Activated CD8-positive, alpha-beta memory T cell treated with anti-CD3 and anti-CD28 coated beads for 48 hours (primary cell): Measurements from ENCODE around the gene DEFB124.
A peak's percentile ranks its signal among the peaks of the same experiment; 100 is the strongest.
"Not testable (repeated sequence)": the region's sequence is repeated elsewhere in the genome, so short reads cannot be mapped to it uniquely, and the experiment has no call there.

Experiments
- DNase-seq, 3 experiments: peaks; one replicate each; pipeline ENCODE4 v3.0.0-alpha.2; 2020; ENCODE audit warnings: low read depth in 2 of 3, low spot score in 2 of 3

DEFB124 gene

DNA sequence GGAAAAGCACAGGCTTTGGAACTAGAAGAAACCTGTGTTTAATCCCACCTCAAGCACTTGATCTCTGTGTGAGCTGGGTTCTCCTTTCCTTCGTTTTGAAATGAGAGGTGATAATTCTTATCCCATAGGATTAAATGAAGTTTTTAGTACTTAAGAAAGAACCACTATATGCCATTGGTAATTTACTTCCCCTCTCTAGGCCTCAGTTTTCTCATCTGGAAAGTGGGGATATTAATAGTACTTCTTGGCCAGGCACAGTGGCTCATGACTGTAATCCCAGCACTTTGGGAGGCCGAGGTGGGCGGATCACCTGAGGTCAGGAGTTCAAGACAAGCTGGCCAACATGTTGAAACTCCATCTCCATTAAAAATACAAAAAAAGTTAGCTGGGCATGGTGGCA, 14.2 kb upstream of the DEFB124 start:
- DNase-seq, result no peak

DNA sequence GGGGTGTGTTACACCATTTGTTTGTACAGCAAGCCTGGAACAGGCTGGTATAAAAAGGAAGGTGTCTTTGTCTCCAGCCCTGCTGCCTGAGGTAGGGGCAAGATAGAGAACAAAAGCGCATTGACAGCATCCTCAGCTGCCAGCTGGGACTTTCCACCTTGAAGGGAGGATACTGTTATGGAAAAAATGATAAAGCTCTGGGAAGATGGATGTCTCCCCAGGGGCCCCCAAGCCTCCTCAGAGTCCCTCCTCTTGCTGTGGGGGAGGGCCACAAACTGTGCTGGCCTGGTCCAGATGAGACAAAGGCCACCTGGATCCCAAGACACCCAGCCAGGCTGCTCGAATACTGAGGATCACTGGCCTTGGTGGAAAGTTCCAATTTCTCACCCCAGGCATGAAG, 13.2 kb upstream of the DEFB124 start:
- DNase-seq, result no peak

DNA sequence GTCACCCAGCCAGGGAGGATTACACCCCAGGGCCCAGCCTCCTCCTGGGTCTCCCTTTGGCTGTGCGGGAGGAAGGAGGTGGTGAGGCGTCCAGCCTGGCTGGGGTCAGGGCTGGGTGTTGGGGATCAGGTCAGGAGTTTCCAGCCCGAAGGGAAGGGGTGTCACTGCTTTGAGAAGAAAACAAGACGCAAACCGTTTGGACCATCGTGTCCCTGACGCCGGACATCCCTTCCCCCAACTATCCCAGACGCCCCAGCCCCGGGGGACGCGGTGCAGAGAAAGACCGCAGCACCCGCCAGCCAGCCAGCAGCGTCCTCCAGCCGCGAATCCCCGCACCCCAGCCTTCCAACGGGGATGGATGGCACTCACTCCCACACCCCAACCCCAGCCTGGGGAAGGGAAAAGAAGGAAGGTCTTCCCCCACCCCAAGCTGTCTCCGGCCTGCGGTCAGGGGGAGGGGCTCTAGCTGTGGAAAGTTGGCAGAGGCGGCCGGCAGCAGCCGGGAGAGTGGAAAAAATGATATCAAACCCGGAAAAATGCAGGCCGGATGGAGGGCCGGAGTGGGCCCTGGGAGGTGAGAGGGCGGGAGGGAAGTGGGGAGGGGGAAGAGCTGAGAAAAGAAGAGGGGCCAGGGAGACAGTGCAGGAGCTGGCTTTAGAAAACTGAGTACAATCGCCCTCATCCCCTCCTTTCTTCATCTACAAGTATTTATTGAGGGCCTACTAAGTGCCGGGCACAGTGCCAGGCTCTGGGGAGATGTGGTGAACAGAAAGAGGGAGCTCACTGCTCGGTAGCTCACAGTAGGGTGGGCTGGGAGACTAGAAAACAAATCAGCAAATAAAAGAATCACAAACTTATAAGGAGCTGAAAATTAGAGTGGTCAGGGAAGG, 10.8 kb upstream of the DEFB124 start:
- DNase-seq, result no peak

DNA sequence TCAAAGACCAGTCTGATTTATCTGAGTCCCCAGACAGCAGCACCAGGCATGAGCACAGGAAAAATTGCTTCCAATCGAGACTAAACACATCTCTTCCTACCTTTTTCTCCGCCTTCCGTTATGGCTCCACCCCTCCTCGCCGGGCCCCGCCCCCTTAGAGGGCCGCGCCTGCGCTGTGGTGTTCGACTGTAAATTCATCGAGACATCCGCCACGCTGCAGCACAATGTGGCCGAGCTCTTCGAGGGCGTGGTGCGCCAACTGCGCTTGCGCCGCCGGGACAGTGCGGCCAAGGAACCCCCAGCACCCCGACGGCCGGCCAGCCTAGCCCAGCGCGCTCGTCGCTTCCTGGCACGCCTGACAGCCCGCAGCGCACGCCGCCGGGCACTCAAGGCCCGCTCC, 9.1 kb upstream of the DEFB124 start:
- no peak for DNase-seq

DNA sequence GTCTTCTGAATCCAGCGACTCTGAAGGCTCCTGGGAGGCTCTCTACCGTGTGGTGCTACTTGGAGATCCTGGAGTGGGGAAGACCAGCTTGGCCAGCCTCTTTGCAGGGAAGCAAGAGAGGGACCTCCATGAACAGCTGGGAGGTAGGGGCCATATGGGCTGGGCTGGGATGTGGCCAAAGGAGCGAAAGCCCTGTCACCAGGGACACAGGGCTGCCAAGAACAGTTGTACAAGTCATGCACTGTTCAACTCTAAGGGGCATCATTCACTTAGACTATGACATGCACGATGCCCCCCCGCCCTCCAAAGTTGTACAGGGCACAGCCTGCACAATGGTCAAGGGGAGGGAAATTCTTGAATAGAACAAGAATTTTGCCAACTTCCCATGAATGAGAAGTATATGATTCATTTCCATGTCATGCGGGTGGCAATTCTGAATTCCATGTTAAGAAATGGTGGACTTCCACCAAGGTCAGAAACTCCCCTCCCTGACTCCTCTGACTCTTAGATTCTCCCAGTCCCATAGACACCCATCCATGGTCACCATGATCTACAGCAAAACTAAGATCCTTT, 1.8 kb upstream of the DEFB124 start:
- no peak for DNase-seq

DNA sequence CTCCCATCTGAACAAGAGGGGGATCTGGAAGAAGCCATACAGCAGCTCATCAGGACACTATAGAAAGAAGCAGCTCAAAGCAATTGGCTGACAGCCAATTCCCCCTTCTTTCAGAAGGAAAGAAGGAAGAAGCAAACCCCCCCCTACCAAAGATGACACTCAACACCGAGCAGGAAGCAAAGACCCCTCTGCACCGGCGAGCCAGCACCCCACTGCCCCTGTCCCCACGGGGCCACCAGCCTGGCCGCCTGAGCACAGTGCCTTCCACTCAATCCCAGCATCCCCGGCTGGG, 1.3 kb upstream of the DEFB124 start:
- DNase-seq, result no peak

DNA sequence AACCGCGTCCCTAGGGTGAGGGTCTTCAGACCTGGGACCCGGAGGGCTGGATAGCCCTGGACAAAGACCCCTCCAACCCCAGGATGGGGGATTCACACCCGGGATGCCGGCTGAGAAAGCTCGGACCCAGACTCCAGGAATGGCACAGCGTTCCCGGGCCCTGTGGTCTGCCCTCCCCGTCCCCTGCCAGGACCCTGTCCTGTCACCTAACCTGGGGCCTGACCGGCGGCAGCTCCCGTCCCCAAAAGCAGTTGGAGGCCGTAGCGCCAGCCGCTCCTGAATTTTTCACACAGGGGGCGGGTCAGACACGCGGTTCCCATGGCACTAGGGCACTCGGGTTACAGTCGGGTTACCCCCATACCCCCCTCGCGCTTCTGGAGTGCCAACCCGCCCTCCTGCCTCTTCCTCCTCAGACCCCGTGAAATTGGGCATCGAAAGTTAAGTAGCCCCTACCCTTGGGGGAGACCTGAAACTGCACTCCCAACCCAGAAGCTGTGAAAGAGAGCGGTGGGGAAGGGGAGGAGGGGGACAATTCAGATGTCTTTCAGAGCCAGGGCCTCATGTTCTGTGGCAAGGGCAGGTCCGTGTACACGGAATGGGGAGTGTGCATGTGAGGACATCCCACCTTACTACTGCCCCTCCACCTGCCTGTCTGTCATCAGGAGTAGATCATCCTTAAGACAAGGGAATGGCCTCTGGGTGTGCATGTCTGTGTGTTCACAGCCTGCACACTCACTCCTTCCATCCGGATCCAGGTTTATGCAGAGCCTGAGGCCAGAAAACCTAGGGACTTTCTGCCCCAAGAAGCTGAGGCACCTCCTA, 756 bp upstream of the DEFB124 start:
- no peak for DNase-seq

DNA sequence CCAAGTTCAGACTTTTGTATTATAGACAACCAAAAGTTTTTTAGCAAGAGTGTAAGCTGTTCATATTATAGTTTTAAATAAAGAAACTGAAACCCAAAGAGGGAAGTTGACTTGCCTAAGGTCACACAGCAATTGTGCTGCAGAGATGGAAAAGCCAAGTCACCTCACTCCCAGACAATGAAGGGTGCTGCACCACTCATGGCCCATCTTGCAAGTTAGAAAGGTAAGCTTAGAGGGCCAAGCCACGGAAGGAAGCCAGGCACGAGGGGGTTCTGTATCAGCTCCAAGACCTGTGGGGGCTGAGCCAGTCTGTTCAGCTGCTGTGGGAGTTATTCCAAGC, 860 bp downstream of the DEFB124 start:
- DNase-seq, result no peak

DNA sequence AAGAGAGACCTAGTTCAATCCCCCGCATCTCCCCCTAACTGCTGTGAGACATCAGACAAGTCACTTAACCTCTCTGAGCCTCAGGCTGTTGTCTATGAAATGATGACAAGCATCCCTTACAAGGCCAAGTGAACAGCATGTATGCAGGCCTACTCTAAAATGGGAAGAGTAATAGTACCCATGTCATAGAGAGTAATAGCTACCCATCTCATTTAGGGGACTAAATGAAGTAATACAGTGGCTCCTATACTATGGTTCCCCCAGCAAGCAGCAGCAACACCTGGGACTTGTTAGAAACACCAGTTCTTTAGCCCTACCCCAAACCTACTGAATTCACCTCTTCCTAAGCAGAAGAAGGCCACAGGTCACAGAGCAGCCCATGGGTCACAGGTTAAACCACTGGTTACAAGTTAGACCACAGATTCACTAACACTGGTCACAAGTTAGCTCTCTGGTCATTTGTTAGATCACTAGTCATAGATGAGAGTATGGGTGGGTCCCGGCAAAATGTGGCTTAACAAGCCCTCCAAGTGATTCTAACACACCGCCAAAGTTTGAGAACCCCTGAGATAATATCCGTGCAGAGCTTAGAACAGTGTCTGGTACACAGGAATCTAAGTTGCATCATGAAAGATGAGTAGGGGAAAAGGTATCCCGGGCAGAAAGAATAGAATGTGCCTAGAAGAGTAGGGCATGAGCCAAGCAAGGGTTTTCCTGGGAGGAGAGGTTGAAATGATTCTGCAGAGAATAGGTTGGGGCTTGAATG, 1.4 kb downstream of the DEFB124 start:
- no peak for DNase-seq

DNA sequence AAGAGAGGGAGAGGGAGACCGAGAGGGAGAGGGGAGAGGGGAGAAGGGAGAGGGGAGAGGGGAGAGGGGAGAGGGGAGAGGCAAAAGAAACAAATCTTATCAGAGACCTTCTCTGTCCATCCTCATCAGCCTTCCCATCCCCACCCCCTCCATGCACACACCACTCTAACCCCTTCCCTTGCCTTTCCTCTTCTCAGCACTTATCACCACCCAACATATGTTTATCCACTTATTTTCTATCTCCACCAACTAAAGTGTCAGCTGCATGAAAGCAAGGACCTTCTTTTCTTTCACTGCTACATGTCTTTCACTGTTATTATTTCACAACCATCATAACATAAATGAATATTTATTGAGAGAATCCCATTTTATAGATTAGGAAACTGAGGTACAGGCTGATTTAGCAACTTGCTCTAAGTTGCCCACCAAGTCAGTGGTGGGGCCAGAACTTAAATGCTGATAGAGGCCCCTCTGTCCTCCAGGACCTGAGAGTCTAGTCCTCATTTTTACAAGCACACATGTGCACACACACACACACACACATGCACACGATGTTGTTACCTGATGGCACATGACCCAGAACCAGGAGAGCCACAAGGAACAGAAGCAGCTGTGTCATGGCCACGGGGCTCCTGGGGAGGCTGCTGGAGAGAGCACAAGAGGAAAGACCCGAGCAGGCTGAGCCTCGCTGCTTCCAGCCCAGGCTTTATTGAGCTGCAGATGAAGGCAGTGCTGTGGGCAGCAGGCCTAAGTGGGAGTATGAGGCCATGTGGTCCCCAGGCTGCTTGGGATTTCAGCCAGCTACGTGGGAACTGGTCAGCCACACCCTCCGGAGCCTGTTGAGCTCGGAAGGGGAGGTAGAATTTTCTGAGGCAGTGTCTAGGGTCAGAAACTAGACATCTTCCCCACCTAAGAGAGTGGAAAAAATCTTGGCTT, 2.3 kb downstream of the DEFB124 start:
- DNase-seq, result no peak

DNA sequence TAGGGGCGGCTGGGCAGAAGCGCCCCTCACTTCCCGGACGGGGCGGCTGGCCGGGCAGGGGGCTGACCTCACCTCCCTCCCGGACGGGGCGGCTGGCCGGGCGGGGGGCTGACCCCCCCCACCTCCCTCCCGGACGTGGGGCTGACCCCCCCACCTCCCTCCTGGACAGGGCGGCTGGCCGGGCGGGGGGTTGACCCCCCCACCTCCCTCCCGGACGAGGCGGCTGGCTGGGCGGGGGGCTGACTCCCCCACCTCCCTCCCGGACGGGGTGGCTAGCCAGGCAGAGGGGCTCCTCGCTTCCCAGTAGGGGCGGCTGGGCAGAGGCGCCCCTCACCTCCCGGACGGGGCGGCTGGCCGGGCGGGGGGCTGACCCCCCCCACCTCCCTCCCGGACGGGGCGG, 4.0 kb downstream of the DEFB124 start:
- not testable (repeated sequence) for DNase-seq

DNA sequence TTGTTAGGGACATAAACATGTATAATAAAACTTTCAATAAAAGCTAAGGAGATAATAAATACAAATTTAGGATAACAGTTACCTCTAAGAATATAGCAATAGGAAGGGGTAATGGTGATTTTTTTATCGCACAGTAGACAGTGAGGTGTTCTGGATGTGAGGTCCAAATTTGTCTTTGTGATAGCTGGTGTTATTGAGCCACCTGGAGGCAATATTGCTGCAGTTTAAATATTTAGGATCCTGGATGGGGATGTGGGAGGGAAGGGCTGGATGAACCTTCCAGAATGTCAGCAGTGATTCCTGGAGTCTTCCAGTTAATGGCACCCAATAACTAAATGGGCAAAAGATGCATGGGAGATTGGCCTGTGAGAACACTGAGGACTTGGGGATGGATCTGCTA, 20.6 kb downstream of the DEFB124 start:
- no peak for DNase-seq

DNA sequence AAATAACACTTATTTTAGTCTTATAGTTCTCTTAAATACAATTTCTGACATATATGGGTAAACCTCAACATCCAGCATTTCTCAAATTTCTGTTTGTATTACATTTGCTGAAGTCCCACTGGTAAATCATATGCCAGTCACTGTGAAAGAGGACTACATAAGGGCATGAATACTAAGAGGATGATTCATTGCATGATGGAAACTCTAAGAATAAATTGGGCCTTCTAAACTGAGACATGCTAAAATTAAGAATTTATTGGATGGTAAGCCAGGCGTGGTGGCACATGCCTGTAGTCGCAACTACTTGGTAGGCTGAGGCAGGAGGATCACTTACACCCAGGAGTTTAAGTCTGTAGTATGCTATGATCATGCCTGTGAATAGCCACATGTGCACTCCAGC, 22.4 kb downstream of the DEFB124 start:
- DNase-seq, result no peak

DNA sequence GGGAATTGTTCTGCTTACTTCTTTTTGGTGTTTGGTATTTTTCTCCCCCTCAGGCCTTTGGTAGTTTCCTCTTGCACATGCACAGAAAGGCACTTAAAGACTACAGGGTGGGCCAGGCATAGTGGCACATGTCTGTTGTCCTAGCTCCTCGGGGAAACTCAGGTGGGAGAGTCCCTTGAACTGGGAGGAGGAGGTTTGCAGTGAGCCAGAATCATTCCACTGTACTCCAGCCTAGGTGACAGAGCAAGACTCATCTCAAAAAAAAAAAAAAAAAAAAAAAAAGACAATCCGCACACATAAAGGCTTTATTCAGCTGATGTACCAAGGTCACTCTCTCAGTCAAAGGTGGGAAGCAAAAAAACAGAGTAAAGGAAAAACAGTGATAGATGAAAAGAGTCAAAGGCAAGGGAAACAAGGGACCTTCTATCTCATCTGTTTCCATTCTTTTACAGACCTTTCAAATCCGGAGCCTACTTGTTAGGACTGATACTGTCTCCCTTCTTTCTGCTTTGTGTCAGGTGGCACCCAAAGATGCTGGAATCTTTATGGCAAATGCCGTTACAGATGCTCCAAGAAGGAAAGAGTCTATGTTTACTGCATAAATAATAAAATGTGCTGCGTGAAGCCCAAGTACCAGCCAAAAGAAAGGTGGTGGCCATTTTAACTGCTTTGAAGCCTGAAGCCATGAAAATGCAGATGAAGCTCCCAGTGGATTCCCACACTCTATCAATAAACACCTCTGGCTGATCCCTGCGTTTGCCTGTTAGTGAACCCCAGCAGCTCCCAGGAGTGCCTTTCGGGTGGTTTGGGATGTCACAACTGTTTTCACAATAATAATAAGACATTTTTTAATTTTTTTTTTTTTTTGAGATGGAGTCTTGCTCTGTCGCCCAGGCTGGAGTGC, 25.2 kb downstream of the DEFB124 start:
- no peak for DNase-seq

DNA sequence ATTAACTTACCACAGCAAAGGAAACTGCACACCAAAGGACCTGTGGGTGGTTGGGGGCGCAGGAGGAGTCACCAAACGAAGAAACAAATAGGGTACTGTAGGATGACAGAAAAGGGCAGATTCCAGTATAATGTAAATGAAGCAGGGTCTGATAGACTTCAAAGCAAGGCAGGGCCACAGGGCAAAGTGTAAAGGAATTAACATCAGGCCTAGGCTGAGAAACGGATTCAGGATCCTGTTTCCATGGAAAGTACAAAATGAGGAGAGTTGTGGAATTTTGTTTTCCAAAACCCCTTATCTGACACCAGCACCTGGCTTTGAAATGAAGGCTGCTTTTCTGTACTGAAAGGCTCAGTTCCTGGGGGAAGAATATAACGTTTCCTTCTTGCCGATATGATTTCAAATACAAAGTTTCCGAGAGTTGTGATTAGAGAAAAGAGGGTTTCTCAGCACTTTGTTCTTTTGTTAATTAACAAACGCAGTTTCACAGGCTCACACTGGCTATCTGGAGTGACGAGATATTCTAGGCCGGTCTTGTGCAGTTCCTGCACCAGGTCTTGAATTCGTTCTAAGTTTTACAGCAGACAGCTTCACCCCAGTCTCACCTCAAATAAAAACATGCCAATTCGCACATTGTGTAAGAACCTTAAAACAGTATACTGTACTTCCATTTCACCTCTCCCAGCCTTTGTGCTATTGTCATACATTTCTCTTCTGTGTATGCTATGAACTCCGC, 28.7 kb downstream of the DEFB124 start:
- DNase-seq, result no peak

DNA sequence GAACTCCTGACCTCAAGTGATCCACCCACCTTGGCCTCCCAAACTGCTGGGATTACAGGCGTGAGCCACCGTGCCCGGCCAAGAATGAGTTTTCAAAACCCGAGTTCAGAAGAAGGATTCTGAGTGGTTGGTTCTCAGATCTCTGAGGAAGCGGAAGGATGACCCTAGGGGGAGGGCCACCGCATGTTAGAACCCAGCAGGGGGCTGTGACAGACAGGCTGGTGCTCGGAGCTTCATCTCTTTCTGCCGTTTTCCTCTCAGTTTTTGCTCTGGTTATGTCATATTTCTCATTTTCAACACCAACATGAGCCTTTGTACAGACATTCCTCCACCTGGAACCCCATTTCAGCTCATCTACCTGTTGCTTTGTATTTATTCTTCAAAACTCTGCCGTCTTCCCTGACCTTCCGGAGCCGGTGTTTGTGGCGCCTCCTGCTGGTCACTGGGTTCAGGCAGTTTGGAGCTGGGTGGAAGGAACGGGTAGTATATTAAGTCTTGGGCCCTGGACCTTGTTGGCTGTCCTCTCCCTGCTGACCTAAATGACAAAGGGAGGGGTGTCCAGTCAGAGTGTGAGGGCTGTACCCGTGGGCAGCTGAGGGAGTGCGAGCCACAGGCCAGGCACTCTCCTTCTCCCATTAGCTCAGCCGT, 34.8 kb downstream of the DEFB124 start, which contains the start of gene DEFB123:
Gene DEFB123 (plus strand): TSS at position 621 of the 648 bp plus-strand sequence. CDS start 67 bp downstream, outside the sequence.
- DNase-seq, result peak in 1 of 3 experiments; percentile 6

DNA sequence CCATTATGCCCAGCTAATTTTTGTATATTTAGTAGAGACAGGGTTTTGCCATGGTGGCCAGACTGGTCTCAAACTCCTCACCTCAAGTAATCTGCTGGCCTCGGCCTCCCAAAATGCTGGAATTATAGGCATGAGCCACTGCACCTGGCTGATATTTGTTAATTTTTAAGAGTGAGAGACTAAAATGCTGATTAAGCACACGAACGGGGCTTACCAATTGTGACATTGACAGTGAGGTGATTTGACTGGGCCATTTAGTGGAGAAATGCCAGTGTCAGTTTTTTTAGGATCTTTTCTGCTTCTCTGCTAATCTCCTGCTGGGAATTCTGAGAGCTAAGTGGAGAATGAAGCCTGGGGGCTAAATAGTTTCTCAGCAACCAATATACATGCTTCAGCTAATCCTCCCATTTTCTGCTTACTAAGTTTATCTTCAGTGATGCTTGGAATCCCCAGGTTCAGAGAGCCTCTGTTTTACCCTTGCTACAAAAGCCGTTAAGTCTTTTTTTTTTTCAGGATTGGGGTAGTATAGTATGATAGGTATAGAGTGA, 44.3 kb downstream of the DEFB124 start:
- DNase-seq, result no peak

DNA sequence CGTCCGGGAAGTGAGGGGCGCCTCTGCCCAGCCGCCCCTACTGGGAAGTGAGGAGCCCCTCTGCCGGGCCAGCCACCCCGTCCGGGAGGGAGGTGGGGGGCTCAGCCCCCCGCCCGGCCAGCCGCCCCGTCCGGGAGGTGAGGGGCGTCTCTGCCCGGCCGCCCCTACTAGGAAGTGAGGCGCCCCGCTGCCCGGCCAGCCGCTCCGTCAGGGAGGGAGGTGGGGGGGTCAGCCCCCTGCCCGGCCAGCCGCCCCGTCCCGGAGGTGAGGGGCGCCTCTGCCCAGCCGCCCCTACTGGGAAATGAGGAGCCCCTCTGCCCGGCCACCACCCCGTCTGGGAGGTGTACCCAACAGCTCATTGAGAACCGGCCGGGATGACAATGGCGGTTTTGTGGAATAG, 47.4 kb downstream of the DEFB124 start:
- DNase-seq, result not testable (repeated sequence)
